Mesenteric fat pad (tissue), 1 donor: ENCODE data around the gene FGF3. TPM values are rescaled to one million over a fixed set of nuclear protein-coding genes. Genes with fewer than 3 reads are reported as not detected.

Experiments
- DNase-seq: peaks from one replicate; pipeline ENCODE4 v3.0.0-alpha.2; 2020; ENCODE audit warnings: low spot score
- total RNA-seq: library from RNA; stranded (reverse); fragmentation: NEBNext Ultra II Directional; extraction: Animal tissue kit (Norgen Biotek cat#: 25700); gene quantifications from one replicate; pipeline ENCODE4 v1.2.1, GENCODE V29; 2021
- donor health status: DM: yes; HTN: yes; CAD: no.

FGF3 gene
- total RNA-seq, 1 donor from 2014 or later = not detected

GRCh38 chr11:69844396-69844795 lies 25.2 kb upstream of the FGF3 start:
- no peak for DNase-seq

- DNase-seq = no peak
Observed at GRCh38 chr11:69843529-69843921, 24.3 kb upstream of the FGF3 start.

DNA sequence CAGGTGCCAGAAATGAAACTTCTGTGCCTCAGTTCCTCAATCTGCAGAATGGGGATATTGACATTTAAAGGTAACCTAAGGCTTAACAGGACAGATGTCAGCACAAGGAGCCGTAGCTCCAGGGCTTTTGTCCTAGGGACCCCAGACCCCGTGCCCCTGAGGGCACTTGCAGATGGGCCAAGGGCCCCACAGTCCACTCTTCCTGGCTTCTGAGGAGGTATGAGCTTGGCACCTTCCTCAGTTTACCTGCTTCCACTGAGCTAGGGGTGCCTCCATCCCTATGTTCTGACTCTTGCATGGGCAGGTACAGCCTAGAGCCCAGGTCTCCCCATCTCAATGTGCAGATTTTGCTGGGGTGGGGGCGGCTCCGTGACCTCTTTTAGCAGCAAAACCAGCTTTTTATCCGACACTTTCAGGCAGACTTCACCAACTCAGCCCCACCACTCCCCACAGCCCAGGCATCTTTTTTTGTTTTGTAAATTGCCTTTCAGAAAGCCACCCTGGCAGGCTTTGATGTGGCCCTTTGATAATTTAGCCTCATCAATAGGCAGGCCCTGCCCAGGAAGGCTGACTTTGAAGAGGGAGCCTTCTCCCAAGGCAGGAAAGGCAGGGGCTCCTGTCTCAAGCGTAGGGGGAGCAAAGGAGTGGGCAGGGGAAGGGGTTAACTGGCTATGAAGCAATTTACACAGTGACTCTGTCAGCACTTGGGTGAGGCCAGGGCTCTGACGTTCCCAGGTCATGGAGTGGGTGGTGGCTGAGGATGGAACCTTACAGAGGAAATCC lies 23.7 kb upstream of the FGF3 start:
- peak; percentile 55 for DNase-seq

GRCh38 chr11:69841859-69842698 lies 22.9 kb upstream of the FGF3 start:
- DNase-seq = peak; percentile 45

DNA sequence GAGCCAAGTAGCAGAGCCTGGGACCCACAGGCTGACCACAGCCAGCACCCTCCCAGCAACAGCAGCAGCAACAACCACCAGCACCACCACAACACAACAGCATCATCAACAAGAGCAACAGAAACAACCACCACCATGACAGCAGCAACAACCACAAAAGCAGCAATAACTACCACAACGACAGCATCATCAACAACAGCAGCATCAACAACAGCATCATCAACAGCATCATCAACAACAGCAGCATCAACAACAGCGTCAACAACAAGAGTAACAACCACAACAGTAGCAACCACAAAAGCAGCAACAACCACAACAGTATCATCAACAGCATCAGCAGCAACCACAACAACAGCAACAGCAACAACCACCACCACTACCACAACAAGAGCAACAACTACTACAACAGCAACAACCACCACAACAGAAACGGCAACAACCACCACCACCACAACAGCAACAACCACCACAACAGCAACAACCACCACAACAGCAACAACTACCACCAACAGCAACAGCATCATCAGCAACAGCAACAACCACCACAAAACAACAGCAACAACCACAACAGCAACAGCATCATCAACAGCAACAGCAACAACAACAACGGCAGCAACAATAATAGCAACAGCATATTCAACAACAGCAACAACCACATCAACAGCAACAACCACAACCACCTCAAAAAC lies 22.1 kb upstream of the FGF3 start:
- peak; percentile 26 for DNase-seq

GRCh38 chr11:69840371-69841169 lies 21.4 kb upstream of the FGF3 start:
- DNase-seq = peak; percentile 86

GRCh38 chr11:69839516-69839915 lies 20.3 kb upstream of the FGF3 start:
- peak; percentile 74 for DNase-seq

DNA sequence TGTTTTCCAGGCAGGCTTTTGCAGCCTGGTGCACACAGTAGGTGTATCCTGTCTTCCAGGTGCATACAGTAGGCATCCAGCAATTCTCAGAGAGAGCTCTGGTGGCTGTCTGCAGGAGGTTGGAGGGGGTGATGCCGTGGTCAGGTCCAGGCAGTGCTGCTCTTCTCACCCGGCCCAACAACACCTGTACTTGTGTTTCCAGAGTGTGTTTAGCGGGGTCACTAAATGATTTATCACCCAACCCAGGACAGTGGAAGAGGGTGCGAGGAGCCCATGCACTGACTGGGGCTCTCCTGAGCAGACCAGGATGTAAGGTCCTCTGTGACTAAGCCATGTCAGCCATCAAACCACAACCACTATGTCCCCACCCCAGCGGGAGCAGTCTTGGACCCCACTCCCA lies 18.6 kb upstream of the FGF3 start:
- peak; percentile 59 for DNase-seq

- DNase-seq = peak; percentile 64
Observed at GRCh38 chr11:69836401-69836800, 17.2 kb upstream of the FGF3 start.

DNA sequence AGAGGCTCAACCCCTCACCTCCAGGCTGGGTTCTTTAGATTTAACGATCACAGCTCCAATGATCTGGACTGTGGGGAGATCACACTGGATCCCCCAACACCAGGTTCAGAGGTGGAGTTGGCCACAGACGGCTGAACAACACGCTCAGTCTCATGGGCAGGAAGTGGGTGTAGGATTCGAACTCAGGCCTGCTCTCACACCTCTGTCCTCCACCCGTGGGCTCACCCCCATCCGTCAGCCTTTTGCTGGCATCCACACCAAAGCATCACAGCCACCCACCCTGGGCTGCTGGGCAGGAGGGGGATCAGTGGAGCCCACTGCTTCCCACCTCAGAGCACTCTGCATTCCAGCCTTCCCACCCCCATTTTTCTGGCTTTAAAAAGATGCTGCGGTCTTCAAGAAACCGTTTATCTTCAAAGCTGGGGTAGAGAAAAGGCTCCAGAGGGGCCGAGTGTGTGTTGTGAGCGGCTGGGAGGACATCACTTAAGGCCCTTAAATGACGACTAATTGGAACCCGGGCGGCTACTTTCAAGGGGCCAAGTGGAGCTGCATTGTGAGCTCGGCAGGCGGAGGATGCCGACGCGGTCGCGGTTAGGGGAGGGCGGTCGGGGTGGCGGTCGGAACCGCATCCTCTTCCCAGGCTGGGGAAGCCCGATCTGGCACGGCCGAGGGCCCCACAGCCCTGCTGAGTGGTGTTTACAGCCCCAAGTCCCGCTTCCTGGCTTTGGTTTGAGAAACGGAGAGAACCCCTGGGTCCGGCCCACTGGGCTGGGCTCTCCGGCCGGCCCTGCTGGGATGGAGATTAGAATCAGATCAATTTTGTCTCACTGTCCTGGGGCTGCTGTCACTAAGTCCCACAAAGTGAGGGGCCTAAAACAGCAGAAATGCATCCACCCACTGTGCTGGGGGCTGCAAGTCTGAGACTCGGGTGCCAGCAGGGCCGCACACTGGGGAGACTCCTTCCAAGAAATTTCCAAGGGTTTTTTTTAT lies 15.9 kb upstream of the FGF3 start:
- DNase-seq = peak; percentile 68

DNA sequence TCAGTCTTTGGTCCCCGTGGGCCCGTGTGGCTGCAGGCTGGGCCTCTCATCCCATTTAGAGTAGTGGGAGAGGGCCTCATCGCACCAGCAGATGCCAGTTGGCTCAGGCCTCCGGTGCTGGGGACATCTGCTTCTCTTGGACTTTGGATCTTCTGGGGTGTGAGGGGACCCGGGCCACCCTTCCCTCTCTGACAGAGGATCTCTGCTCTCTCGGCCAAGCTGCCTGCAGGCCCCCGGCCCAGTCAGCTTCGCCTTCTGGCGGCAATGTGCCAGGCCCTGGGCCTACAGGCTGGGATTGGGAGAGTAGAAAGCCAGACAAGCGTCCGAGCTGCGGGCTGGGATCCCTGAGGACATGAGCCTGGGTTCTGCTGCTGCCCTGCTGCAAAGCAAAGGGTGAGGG lies 15.0 kb upstream of the FGF3 start:
- DNase-seq = peak; percentile 57

DNA sequence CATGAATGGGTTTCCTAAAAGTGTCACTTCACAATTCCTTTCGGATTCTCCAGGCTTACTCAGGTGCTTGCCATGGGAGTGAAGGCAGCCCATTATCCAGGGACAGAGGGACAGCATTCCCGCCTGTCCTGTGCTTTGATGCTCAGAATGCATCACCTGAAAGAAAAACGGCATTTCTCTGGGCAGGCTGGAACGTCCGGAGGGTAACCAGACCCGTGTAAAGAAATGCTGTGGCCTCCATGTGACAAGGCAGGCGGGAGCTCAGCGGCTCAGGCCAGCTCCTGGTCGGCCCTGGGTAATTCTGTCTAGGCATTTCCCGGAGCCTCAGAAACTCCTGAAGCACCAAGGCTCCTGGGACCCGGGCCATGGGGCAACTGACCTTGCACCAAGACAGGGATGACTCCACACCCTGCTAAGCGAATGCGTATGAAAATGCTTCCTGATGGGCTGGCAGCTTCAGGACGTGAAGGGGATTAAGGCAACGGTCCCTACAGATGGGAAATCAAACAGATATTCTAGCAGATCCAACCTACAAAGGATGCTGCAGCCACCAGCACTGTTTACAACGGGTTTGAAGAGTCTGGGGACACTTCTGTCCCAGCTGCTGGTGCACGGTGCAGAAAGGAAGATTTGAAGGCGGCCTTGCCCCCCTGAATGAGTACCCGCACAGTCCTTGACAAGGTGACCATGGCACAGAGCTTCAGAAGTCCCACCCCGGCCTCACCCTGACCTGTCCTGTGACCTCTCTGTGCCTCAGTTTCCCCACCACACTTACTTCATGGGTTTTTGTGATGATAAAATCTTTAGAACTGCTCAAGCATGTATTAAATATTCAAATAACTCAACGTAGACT lies 13.6 kb upstream of the FGF3 start:
- DNase-seq = peak; percentile 59

GRCh38 chr11:69831985-69832384 lies 12.8 kb upstream of the FGF3 start:
- DNase-seq = peak; percentile 26

GRCh38 chr11:69830086-69830485 lies 10.9 kb upstream of the FGF3 start:
- DNase-seq = no peak

DNA sequence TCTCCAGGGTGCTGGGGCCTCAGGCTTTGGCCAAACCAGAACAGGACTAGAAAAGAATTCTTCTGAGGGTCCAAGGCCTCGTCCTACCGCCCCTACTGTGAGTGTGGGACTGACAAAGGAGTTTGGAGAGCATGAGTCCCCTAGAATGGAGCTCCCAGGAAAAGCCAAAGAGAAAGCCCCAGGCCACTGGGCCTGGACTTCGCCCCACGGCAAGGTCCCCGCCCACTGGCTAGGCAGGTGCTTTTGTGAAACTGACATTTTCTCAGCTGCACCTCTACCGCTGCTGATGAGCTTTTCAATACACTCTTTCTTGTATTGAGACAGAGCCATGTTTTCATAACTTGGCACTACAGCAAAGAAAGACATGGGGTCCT lies 9.7 kb upstream of the FGF3 start:
- DNase-seq = no peak

DNA sequence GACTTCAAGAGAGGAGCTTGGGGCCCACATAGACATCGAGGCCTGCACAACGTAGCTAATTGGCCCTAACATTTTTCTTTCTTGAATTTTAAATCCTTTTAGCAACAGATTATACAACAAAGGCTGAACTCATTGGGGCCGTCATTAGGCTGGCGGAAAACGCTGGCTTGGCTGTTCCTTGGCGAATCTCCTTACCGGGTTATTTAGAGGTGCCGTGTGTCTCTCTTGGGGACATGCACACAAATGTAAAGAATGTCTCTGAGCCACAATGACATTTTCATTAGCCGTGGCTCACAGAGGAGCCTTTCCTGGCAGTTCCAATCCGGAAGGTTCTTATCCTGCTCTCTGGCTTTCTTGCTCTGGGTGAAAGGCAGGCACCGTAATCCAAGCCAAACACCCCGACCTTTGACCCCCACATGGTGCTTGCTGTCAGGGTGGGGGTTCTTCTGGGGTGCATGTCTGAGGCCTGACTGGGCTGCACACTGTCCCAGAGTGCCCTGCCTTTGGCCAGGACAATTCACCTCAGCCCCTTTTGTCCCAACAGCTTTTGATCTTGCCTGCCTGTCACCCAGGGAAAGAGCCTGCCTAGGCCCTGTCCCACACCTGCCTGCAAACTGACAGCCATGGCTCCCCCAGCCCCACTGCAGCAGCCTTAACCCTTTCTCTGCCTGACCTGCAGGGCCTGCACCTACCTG lies 9.2 kb upstream of the FGF3 start:
- DNase-seq = no peak

GRCh38 chr11:69826773-69827172 lies 7.6 kb upstream of the FGF3 start:
- DNase-seq = no peak

- DNase-seq = no peak
Observed at GRCh38 chr11:69825941-69826340, 6.7 kb upstream of the FGF3 start.
